Right lung (tissue), 5 donors: Measurements from ENCODE around the gene NUP107. TPM values are rescaled to one million over a fixed set of nuclear protein-coding genes. Genes with fewer than 3 reads are reported as not detected.

ENCODE experiments used
- DNase-seq, 2 donors: peaks; one replicate each; pipeline ENCODE4 v3.0.0-alpha.2; 2013
- polyA plus RNA-seq, 5 donors: library from polyadenylated mRNA; unstranded; fragments of 120-200 nt; gene quantifications; one replicate each; pipeline versions ENCODE4 v1.2.1 to v1.2.3, GENCODE V29; 2013; ENCODE audit warnings: inconsistent platforms in 1 of 5, low replicate concordance in 1 of 5; ENCODE audit not compliant: insufficient read length in 5 of 5, insufficient read depth in 1 of 5

Gene NUP107
- polyA plus RNA-seq, 5 donors = 53.9 to 95.6 (median 75.2) TPM

DNA sequence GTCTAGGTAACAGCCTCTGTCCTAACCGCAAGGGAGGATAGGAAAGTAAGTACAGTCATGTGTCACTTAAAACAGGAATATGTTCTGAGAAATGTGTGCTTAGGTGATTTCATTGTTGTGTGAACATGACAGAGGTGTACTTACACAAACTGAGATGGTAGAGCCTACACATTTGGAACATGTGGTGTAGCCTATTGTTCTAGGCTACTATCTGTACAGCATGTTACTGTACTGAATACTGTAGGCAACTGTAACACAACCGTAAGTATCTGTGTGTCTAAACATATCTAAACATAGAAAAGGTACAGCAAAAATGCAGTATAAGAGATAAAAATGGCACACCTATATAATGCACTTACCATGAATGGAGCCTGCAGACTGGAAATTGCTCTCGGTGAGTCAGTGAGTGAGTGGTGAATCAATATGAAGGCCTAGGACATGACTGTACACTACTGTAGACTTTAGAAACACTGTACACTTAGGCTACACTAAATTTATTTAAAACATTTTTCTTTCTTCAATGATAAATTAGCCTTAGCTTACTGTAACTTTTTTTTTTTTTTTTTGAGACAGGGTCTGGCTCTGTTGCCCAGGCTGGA, 108.0 kb downstream of the NUP107 start:
- no peak for DNase-seq

Other genes starting within 250 kb of the NUP107 start
- gene RAP1B, start 76.1 kb upstream of the NUP107 start, polyA plus RNA-seq = 100 to 1,000 TPM; 169 to 225 (median 197) TPM
- gene SLC35E3, start 59.2 kb downstream of the NUP107 start, polyA plus RNA-seq = 10 to 100 TPM; 13.6 to 20.7 (median 17.9) TPM
- gene MDM2, start 121.2 kb downstream of the NUP107 start, polyA plus RNA-seq = 100 to 1,000 TPM in 3 of 5 donors, 10 to 100 TPM in 2; 80.8 to 129 (median 113) TPM
- gene CPM, start 246.2 kb downstream of the NUP107 start, polyA plus RNA-seq = 100 to 1,000 TPM; 241 to 466 (median 348) TPM